ENCODE measurements around the gene CCL15.

CCL15 gene

GRCh38 chr17:35991075-35991474 is 10.3 kb downstream of the CCL15 start (continued):
- TF ChIP-seq ZNF521 (tag by site-specific recombination; IDR thresholded peaks at IDR 0.05) (no peak), ZNF837 (tag by site-specific recombination; IDR thresholded peaks at IDR 0.05) (no peak), ZNF416 (tag by site-specific recombination; IDR thresholded peaks at IDR 0.05) (no peak), WT1 (tag by site-specific recombination; IDR thresholded peaks at IDR 0.05) (no peak)

- no peak overlapping the region for H3K4me3 ChIP-seq (ENCODE audit: low read depth, low read length)
- no peaks in the 10 kb centered on the region for H3K9me3 ChIP-seq (ENCODE audit: control insufficient read depth, insufficient read depth, low read depth, low read length)
- POLR2A ChIA-PET: no interaction called here
- no peak overlapping the region for H3K27ac ChIP-seq (ENCODE audit: extremely low read depth, low read depth, low read length)
- CTCF ChIA-PET: interaction anchor here (1.7 to 3.1 kb wide), 2 partner anchors 12 to 161 kb away, joined by 5 to 21 read pairs; no protein-coding TSS in a partner anchor
- H3K36me3 ChIP-seq (ENCODE audit: control insufficient read depth in 2 of 2, insufficient read depth in 1 of 2, low read length in 2 of 2): no peaks in the 10 kb centered on the region
- no peak for TF ChIP-seq ZNF610 (tag by site-specific recombination; IDR thresholded peaks at IDR 0.05; ENCODE audit: borderline replicate concordance)
- TF ChIP-seq REPIN1 (tag by site-specific recombination; IDR thresholded peaks at IDR 0.05; ENCODE audit: low read depth): no peak
- TF ChIP-seq ZBTB17 (tag by site-specific recombination; IDR thresholded peaks at IDR 0.05): no peak
- no peak for TF ChIP-seq ZNF670 (tag by site-specific recombination; IDR thresholded peaks at IDR 0.05; ENCODE audit: low read depth)
- no peak for TF ChIP-seq ZNF24 (tag by site-specific recombination; IDR thresholded peaks at IDR 0.05)
- no peak for TF ChIP-seq SETDB1 (IDR thresholded peaks at IDR 0.05; ENCODE audit: insufficient read length, low read length)
- no peak for TF ChIP-seq ZNF26 (tag by site-specific recombination; IDR thresholded peaks at IDR 0.05)
- TF ChIP-seq, protein P1, sequence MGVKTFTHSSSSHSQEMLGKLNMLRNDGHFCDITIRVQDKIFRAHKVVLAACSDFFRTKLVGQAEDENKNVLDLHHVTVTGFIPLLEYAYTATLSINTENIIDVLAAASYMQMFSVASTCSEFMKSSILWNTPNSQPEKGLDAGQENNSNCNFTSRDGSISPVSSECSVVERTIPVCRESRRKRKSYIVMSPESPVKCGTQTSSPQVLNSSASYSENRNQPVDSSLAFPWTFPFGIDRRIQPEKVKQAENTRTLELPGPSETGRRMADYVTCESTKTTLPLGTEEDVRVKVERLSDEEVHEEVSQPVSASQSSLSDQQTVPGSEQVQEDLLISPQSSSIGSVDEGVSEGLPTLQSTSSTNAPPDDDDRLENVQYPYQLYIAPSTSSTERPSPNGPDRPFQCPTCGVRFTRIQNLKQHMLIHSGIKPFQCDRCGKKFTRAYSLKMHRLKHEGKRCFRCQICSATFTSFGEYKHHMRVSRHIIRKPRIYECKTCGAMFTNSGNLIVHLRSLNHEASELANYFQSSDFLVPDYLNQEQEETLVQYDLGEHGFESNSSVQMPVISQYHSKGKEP (tag by site-specific recombination; IDR thresholded peaks at IDR 0.05): no peak
- no peaks in the 10 kb centered on the region for H3K4me1 ChIP-seq (ENCODE audit: control insufficient read depth, insufficient read depth, low read length)
These were observed 13.2 kb downstream of the CCL15 start for GRCh38 chr17:35988164-35988563.

DNA sequence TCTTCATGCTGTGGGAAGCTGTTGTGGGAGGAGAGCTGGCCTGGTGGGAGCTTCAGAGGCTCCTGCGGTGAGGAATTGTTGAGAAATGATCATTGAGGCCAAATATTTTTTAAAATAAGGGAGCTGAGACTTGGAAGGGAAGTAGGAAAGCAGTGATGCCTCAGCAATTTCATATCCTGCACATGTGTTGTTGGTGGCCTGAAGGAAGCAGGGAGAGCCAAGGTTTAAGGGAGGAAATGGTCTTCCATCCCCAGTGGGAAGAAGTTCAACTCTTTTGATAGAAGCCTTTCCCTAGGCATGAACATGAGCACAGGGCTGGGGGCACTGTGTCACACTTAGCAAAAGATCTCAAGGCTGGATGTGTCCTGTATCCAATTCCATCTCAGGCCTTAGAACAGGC is 14.7 kb downstream of the CCL15 start, which contains the start of gene CCL14:
TSS of gene CCL14 (minus strand) at position 87 of the 400 bp plus-strand sequence. CDS start at position 7, 80 bp downstream.
- Histone ChIP-seq H3K36me3 (ENCODE audit: control insufficient read depth in 2 of 2, insufficient read depth in 1 of 2, low read length in 2 of 2) (no peaks in the 10 kb centered on the region), H3K4me1 (ENCODE audit: control insufficient read depth, insufficient read depth, low read length) (no peaks in the 10 kb centered on the region), H3K9me3 (ENCODE audit: control insufficient read depth, insufficient read depth, low read depth, low read length) (no peaks in the 10 kb centered on the region), H3K27ac (ENCODE audit: extremely low read depth, low read depth, low read length) (no peak within 1 kb of the TSS), H3K4me3 (ENCODE audit: low read depth, low read length) (no peak within 1 kb of the TSS)
- POLR2A ChIA-PET: no interaction called here
- CTCF ChIA-PET: interaction anchor here (1.0 to 3.1 kb wide), 4 partner anchors 17 to 163 kb away, joined by 3 to 21 read pairs (median 8); no protein-coding TSS in a partner anchor
- TF ChIP-seq ZSCAN18 (tag by site-specific recombination; IDR thresholded peaks at IDR 0.05): no peak
- TF ChIP-seq ZNF350 (tag by site-specific recombination; IDR thresholded peaks at IDR 0.05): no peak
- no peak for TF ChIP-seq ZNF148 (tag by site-specific recombination; IDR thresholded peaks at IDR 0.05; ENCODE audit: borderline replicate concordance)
- TF ChIP-seq ZSCAN30 (tag by site-specific recombination; IDR thresholded peaks at IDR 0.05): no peak
- no peak for TF ChIP-seq ZSCAN5A (tag by site-specific recombination; IDR thresholded peaks at IDR 0.05)
- TF ChIP-seq ZNF521 (tag by site-specific recombination; IDR thresholded peaks at IDR 0.05): no peak
- TF ChIP-seq ZBTB49 (tag by site-specific recombination; IDR thresholded peaks at IDR 0.05; ENCODE audit: low read depth): no peak
- no peak for TF ChIP-seq HOXA7 (CRISPR knock-in tag; IDR thresholded peaks at IDR 0.05; ENCODE audit: borderline replicate concordance)
- TF ChIP-seq ZNF121 (tag by site-specific recombination; IDR thresholded peaks at IDR 0.05): no peak
- no peak for TF ChIP-seq TCF7L2 (IDR thresholded peaks at IDR 0.05; ENCODE audit: borderline replicate concordance, low read depth, low read length)
